CMK (cell line): Measurements from ENCODE around the gene PSPH.
"Not testable (repeated sequence)": the region's sequence is repeated elsewhere in the genome, so short reads cannot be mapped to it uniquely, and the experiment has no call there.

Experiments
- DNase-seq: peaks from one replicate; pipeline ENCODE4 v3.0.0-alpha.2; 2010; ENCODE audit warnings: low read depth

Gene PSPH

GRCh38 chr7:56062382-56062781 is 11.1 kb upstream of the PSPH start:
- DNase-seq, result no peak

GRCh38 chr7:56053993-56054392 is 2.7 kb upstream of the PSPH start:
- no peak for DNase-seq

DNA sequence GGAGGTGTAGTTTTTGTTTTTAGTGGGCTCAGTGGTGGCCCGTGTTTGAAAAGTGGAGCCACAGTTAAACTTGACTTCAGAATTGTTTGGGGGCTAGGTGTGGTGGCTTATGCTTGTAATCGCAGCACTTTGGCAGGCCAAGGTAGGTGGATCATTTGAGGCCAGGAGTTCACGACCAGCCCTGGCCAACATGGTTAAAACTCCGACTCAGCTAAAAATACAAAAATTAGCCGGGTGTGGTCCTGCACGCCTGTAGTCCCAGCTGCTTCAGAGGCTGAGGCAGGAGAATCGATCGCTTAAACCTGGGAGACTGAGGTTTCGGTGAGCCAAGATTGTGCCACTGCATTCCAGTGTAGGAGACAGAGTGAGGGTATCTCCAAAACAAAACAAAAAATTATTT is 2.1 kb upstream of the PSPH start:
- DNase-seq, result no peak

GRCh38 chr7:56051053-56051338 is 248 bp downstream of the PSPH start:
- DNase-seq, result no peak

DNA sequence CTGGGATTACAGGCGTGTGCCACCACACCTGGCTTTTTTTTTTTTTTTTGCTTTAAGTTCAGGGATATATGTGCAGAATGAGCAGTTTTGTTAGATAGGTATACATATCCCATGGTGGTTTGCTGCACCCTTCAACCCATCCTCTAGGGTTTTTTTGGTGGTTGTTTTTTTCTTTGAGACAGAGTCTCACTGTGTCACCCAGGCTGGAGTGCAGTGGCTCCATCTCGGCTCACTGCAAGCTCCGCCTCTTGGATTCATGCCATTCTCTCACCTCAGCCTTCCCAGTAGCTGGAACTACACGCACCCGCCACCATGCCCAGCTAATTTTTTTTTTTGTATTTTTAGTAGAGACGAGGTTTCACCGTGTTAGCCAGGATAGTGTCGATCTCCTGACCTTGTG is 2.5 kb downstream of the PSPH start:
- DNase-seq, result not testable (repeated sequence)

DNA sequence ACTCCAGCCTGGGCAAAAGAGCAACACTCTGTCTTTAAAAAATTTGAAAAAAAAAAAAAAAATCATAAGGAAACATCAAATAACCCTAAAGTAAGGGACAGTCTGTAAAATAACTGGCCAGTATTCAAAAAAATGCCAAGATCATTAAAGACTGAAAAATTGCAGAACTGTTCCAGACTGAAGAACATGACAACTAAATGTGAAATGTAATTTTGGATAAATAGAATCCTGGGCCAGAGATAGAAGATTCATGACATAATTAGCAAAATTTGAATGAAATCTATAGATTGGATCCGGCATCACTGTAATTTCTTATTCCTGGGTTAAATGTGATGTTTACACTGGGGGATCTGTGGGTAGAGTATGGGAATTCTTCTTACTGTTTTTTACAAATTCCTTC is 3.0 kb downstream of the PSPH start:
- no peak for DNase-seq

- DNase-seq, result not testable (repeated sequence)
Measured at GRCh38 chr7:56047446-56048116, 3.7 kb downstream of the PSPH start.

DNA sequence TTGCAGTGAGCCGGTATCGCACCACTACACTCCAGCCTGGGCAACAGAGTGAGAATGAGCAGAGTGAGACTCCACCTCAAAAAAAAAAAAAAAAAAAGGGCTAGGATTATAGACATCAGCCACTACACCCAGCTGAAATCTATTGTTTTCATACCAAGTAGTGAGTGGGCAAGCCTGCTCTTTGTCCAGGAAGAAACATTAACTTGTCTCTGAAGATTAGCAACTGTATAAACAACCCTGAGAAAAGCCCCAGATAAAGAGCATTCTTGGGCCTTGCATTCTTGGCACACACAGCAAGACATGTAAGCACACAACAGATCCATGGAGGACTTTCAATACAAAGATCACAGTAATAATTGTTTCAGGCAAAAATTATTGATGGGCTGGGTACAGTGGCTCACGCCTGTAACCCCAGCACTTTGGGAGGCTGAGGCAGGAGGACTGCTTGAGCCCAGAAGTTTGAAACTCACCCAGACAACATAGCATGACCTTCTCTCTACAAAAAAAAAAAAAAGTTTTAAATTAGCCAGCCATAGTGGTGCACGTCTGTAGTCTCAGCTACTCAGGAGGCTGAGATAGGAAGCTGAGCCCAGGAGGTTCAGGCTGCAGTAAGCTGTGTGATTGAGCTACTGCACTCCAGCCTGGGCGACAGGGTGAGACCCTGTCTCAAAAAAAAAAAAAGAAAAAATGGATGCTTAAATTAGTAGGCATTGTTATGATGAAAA is 4.4 kb downstream of the PSPH start:
- DNase-seq, result no peak

DNA sequence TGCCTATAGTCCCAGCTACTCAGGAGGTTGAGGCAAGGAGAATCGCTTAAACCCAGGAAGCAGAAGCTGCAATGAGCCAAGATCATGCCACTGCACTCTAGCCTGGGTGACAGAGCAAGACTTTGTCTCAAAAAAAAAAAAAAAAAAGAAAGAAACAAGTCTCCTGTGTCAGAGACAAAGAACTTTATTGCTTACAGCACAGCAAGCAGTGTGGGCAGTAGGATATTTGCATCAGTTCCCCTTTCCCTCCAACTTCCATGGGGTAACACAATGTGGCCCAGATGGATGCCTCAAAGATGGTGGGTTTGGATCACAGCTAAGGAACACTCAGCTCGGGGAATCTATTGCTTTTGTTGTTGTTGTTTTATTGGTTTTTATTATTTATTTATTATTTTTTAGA is 5.5 kb downstream of the PSPH start:
- not testable (repeated sequence) for DNase-seq

DNA sequence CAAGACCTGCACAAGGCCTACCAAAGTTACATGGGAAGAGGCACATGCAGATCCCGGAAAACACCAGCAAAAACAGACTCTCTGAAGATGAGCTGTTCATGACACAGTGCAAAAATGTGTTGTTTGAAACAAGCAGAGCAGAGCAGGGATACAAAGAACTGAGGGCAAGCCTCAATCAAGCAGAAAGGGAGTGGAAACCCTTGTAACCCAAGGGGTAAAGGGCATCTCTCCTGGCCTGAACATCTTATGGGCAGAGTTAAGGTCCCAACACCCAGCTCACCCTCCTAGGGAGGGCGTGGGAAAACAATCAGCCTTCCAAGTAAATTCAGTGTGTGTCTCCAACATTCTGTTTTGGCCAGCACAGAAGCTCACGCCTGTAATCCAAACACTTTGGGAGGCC is 10.5 kb downstream of the PSPH start:
- no peak for DNase-seq

- DNase-seq, result peak; percentile 74
Measured at GRCh38 chr7:56033671-56034432, 17.4 kb downstream of the PSPH start.

GRCh38 chr7:56032578-56032977 is 18.7 kb downstream of the PSPH start:
- not testable (repeated sequence) for DNase-seq

DNA sequence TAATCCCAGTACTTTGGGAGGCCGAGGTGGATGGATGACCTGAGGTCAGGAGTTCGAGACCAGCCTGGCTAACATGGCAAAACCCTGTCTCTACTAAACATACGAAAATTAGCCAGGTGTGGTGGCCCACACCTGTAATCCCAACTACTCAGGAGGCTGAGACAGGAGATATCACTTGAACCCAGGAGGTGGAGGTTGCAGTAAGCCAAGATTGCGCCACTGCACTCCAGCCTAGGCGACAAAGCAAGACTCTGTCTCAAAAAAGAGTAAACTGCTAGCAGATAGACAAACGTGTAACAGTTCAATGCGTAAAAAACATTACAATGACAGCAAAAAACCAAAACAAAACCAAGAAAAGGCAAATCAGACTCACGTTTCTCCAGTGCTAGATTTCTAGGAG is 19.7 kb downstream of the PSPH start:
- not testable (repeated sequence) for DNase-seq

DNA sequence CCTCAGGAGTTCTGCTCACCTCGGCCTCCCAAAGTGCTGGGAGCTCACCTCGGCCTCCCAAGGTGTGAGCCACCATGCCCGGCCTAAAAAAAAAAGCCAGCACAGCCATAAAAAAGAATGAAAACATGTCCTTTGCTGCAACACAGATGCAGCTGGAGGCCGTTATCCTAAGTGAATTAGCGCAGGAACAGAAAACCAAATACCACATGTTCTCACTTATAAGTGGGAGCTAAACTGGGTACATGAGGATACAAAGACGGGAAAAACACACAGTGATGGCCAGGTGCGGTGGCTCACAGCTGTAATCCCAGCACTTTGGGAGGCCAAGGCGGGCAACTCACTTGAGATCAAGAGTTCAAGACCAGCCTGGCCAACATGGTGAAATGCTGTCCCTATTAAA is 20.9 kb downstream of the PSPH start:
- no peak for DNase-seq

DNA sequence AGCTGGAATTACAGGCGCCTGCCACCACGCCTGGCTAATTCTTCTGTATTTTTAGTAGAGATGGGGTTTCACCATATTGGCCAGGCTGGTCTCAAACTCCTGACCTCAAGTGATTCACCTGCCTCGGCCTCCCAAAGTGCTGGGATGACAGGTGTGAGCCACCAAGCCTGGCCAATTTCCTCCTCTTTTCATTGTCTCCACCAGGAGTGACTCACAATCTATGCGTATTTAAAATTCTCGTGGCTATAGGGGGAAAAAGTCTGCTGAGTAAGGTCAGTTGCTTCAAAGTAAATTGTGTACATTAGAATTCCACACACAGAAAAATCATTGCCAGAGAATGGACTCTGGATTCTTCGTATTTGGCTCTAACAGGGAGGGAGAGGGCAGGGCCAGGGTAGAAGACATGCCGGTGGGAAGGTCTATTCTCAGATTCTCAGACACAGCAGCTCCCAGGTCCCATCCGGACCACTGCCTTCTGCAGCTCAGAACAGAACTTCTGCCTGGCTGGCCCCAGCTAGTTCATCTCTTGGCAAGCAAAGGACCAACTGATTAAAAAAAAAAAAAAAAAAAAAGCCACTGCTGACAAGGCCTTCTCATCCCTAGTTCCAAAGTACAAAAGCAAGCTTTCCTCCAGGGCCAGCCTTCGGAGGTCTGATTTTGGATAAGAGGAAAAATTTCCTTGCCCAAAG is 22.2 kb downstream of the PSPH start:
- DNase-seq, result no peak

- DNase-seq, result no peak
Measured at GRCh38 chr7:56026538-56026937, 24.7 kb downstream of the PSPH start.

GRCh38 chr7:56023500-56023899 is 27.7 kb downstream of the PSPH start:
- no peak for DNase-seq

GRCh38 chr7:56019501-56019900 is 31.7 kb downstream of the PSPH start:
- DNase-seq, result no peak

DNA sequence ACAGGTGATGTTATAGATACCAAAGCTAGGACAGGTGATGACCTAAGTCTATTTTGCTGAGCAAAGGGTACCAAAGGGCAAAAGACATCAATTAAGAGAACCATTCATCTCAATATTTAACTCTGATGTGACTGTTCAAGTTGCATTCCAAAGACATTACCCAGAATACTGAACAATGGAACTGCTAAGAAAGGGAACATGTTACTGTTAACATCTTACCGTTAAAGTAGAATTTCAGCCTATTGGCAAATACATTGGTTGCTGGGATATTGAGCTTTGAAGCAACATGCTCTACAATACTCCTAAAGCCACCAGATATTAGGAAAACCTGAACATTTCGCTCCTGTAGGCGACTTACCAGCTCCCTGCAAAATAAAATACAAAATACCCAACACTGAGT is 34.2 kb downstream of the PSPH start:
- DNase-seq, result not testable (repeated sequence)

GRCh38 chr7:56009695-56010094 is 41.5 kb downstream of the PSPH start:
- no peak for DNase-seq

- DNase-seq, result no peak
Measured at GRCh38 chr7:56007891-56008290, 43.4 kb downstream of the PSPH start.

DNA sequence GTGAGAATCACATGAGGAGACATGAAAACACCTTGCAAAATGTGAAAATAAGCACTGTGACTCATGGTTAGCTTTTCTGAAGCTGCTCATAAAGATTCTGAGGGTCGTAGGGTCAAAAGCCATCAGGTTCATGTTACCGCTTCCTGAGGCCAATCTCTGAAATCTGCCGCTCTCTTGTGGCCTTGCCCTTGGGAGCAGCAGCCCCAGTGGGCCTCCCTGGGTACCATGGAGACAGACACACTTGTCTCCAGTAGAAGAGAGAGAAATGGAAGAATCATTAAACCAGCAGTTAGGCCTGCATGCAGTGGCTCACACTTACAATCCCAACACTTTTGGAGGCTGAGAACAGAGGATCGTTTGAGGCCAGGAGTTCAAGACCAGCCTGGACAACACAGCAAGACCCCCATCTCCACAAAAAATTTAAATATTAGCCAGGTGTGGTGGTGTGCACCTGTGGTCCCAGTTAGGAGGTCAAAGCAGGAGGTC is 44.0 kb downstream of the PSPH start:
- peak; percentile 9 for DNase-seq

DNA sequence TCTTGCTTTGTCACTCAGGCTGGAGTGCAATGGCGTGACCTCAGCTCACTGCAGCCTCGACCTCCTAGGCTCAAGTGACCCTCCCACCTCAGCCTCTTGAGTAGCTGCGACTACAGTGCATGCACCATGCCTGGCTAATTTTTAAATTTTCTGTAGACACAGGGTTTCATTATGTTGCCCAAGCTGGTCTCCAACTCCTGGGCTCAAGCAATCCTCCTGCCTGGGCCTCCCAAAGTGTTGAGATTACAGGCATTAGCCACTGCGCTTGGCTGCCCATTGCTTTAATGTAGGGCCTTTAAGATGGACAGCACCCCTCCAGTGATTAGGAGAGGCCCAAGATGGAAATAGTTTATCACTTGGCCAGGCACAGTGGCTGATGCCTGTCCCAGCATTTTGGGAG is 47.5 kb downstream of the PSPH start:
- no peak for DNase-seq
